Measurements from ENCODE around the gene PRR16.

DNA sequence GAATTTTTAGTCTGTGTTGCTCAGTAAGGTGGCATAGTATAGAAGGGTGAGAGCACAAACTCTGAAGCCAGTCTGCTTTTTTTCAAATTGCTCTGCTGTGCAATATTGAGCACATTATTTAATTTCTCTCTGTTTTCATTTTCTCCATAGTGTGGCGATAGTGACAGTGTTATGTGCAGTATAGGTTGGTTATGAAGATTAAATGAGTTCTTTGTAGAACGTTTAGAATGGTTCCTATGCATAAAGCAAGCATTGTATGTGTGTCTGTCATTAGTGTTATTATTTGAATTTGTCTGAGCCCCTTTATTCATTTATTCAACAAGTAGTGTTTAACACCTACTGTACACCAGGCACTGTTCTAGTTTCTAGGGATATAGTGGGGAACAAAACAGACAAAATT is 9.2 kb downstream of the PRR16 start:
- no peak for TF ChIP-seq FOXA1 (IDR thresholded peaks at IDR 0.05)
- no peak for TF ChIP-seq SUZ12 (IDR thresholded peaks at IDR 0.05)
- TF ChIP-seq FOXM1 (IDR thresholded peaks at IDR 0.05; ENCODE audit: borderline replicate concordance) = no peak
- no peak for TF ChIP-seq BHLHE40 (IDR thresholded peaks at IDR 0.05; ENCODE audit: borderline replicate concordance)

Data from HEK293T (cell line).